Measurements from ENCODE around the gene KDM4B.
A peak's percentile ranks its signal among the peaks of the same experiment; 100 is the strongest.

Gene KDM4B

GRCh38 chr19:5127717-5128116 lies 158.8 kb downstream of the KDM4B start:
- DNase-seq = no peak

- peak; percentile 85 for DNase-seq
Observed at GRCh38 chr19:5128251-5128935, 159.5 kb downstream of the KDM4B start.

- DNase-seq = peak; percentile 68
Observed at GRCh38 chr19:5128936-5129389, 160.1 kb downstream of the KDM4B start.

- no peak for DNase-seq
Observed at GRCh38 chr19:5129691-5130090, 160.8 kb downstream of the KDM4B start.

- no peak for DNase-seq
Observed at GRCh38 chr19:5130371-5131030, 161.6 kb downstream of the KDM4B start.

GRCh38 chr19:5131031-5131505 lies 162.2 kb downstream of the KDM4B start:
- DNase-seq = no peak

- no peak for DNase-seq
Observed at GRCh38 chr19:5131506-5132205, 162.7 kb downstream of the KDM4B start.

GRCh38 chr19:5132206-5132560 lies 163.3 kb downstream of the KDM4B start:
- peak; percentile 92 for DNase-seq

GRCh38 chr19:5132698-5133651 lies 164.1 kb downstream of the KDM4B start:
- DNase-seq = no peak

- DNase-seq = no peak
Observed at GRCh38 chr19:5133986-5134595, 165.2 kb downstream of the KDM4B start.

GRCh38 chr19:5134691-5135090 lies 165.8 kb downstream of the KDM4B start:
- DNase-seq = no peak

- DNase-seq = no peak
Observed at GRCh38 chr19:5136073-5136855, 167.4 kb downstream of the KDM4B start.

- no peak for DNase-seq
Observed at GRCh38 chr19:5137114-5137513, 168.2 kb downstream of the KDM4B start.

GRCh38 chr19:5137571-5138124 lies 168.7 kb downstream of the KDM4B start:
- DNase-seq = peak; percentile 73

GRCh38 chr19:5138606-5139582 lies 170.0 kb downstream of the KDM4B start:
- DNase-seq = no peak

GRCh38 chr19:5139583-5140325 lies 170.8 kb downstream of the KDM4B start:
- no peak for DNase-seq

- no peak for DNase-seq
Observed at GRCh38 chr19:5141129-5141849, 172.4 kb downstream of the KDM4B start.

Data from islet precursor cell (in vitro differentiated cells).